ENCODE results near the gene MATN1. TPM values are rescaled to one million over a fixed set of nuclear protein-coding genes. Genes with fewer than 3 reads are reported as not detected.

Gene MATN1
- total RNA-seq, 2 donors from 2014 or later, result not detected

- no peak overlapping the region for H3K9ac ChIP-seq (ENCODE audit: extremely low read depth, low read length, poor library complexity, severe bottlenecking)
- peaks cover 20% of the 10 kb centered on the region for H3K9me3 Mint-ChIP-seq
- peaks cover 3% of the 10 kb centered on the region for H3K4me1 Mint-ChIP-seq
- DNase-seq, result no peak
- H3K36me3 ChIP-seq (ENCODE audit: control insufficient read depth, insufficient read depth, low read length), result no peaks in the 10 kb centered on the region
- no peak overlapping the region for H3K4me3 Mint-ChIP-seq
- peaks cover 13% of the 10 kb centered on the region for H3K27me3 Mint-ChIP-seq (ENCODE audit: insufficient read depth)
- no peak for TF ChIP-seq CTCF (conservative IDR thresholded peaks at IDR 0.05)
- no peak overlapping the region for H3K4me3 ChIP-seq (ENCODE audit: low read length)
- peaks cover 9% of the 10 kb centered on the region for H3K27me3 ChIP-seq (ENCODE audit: control insufficient read depth, insufficient read depth, low read length, poor library complexity, severe bottlenecking)
- no peaks in the 10 kb centered on the region for H3K36me3 Mint-ChIP-seq (ENCODE audit: low read depth)
- H3K9me3 ChIP-seq (ENCODE audit: control insufficient read depth, low read length), result peaks cover 11% of the 10 kb centered on the region
- H3K27ac Mint-ChIP-seq, result no peak overlapping the region
- no peak overlapping the region for H3K27ac ChIP-seq (ENCODE audit: low read depth, low read length)
- WGBS, 2 experiments (ENCODE audit: insufficient coverage in 1 of 2, insufficient read length in 1 of 2), result 92 to 94% methylated on average over 6 of the region's 6 CpGs
- peaks cover 4% of the 10 kb centered on the region for H3K4me1 ChIP-seq (ENCODE audit: control insufficient read depth, insufficient read depth, low read length)
Observed at GRCh38 chr1:30712583-30712982, 10.8 kb downstream of the MATN1 start.

- TF ChIP-seq CTCF (conservative IDR thresholded peaks at IDR 0.05), result no peak
- H3K36me3 Mint-ChIP-seq (ENCODE audit: low read depth), result no peaks in the 10 kb centered on the region
- H3K27me3 Mint-ChIP-seq (ENCODE audit: insufficient read depth), result peaks cover 9% of the 10 kb centered on the region
- no peak overlapping the region for H3K4me3 Mint-ChIP-seq
- Histone ChIP-seq H3K27ac (ENCODE audit: low read depth, low read length) (no peak overlapping the region), H3K4me1 (ENCODE audit: control insufficient read depth, insufficient read depth, low read length) (peaks cover 16% of the 10 kb centered on the region), H3K36me3 (ENCODE audit: control insufficient read depth, insufficient read depth, low read length) (no peaks in the 10 kb centered on the region), H3K9me3 (ENCODE audit: control insufficient read depth, low read length) (peaks cover 3% of the 10 kb centered on the region), H3K4me3 (ENCODE audit: low read length) (no peak overlapping the region), H3K9ac (ENCODE audit: extremely low read depth, low read length, poor library complexity, severe bottlenecking) (no peak overlapping the region), H3K27me3 (ENCODE audit: control insufficient read depth, insufficient read depth, low read length, poor library complexity, severe bottlenecking) (peaks cover 9% of the 10 kb centered on the region)
- 89 to 91% methylated on average over 1 to 2 of the region's 2 CpGs for WGBS, 2 experiments (ENCODE audit: insufficient coverage in 1 of 2, insufficient read length in 1 of 2)
- peaks cover 12% of the 10 kb centered on the region for H3K4me1 Mint-ChIP-seq
- peaks cover 5% of the 10 kb centered on the region for H3K9me3 Mint-ChIP-seq
- H3K27ac Mint-ChIP-seq, result no peak overlapping the region
- DNase-seq, result no peak
Observed at GRCh38 chr1:30710407-30710806, 13.0 kb downstream of the MATN1 start.

- Mint-ChIP-seq H3K4me3 (no peak overlapping the region), H3K27me3 (ENCODE audit: insufficient read depth) (peaks cover 9% of the 10 kb centered on the region), H3K4me1 (peaks cover 12% of the 10 kb centered on the region), H3K36me3 (ENCODE audit: low read depth) (no peaks in the 10 kb centered on the region), H3K27ac (no peak overlapping the region), H3K9me3 (no peaks in the 10 kb centered on the region)
- Histone ChIP-seq H3K4me1 (ENCODE audit: control insufficient read depth, insufficient read depth, low read length) (peaks cover 20% of the 10 kb centered on the region), H3K9me3 (ENCODE audit: control insufficient read depth, low read length) (no peaks in the 10 kb centered on the region), H3K27ac (ENCODE audit: low read depth, low read length) (no peak overlapping the region), H3K4me3 (ENCODE audit: low read length) (no peak overlapping the region), H3K36me3 (ENCODE audit: control insufficient read depth, insufficient read depth, low read length) (no peaks in the 10 kb centered on the region), H3K9ac (ENCODE audit: extremely low read depth, low read length, poor library complexity, severe bottlenecking) (no peak overlapping the region), H3K27me3 (ENCODE audit: control insufficient read depth, insufficient read depth, low read length, poor library complexity, severe bottlenecking) (peaks cover 9% of the 10 kb centered on the region)
- WGBS, 2 experiments (ENCODE audit: insufficient coverage in 1 of 2, insufficient read length in 1 of 2), result 60 to 76% methylated on average over 6 to 8 of the region's 8 CpGs
- DNase-seq, result no peak
- TF ChIP-seq CTCF (conservative IDR thresholded peaks at IDR 0.05), result no peak
Observed at GRCh38 chr1:30708361-30708728, 15.0 kb downstream of the MATN1 start.
